Keratinocyte (primary cell): ENCODE measurements around the gene TRIM38. TPM values are rescaled to one million over a fixed set of nuclear protein-coding genes. Genes with fewer than 3 reads are reported as not detected.

ENCODE experiments used
- DNase-seq: peaks from one replicate; pipeline ENCODE4 v3.0.0-alpha.2; 2011; ENCODE audit warnings: low read depth, missing footprints, low spot score
- FAIRE-seq: peaks from 2 replicates; lab custom pipeline; 2011; peaks lifted over from hg19 to GRCh38; lab: Jason Lieb, UNC
- H2AFZ ChIP-seq: 2 replicates; pipeline ENCODE4 v1.6.0; 2012; ENCODE audit warnings: low read length, control low read depth, inconsistent platforms; ENCODE audit not compliant: control insufficient read depth
- H3K27ac ChIP-seq: 2 replicates; pipeline ENCODE4 v1.5.1; 2011; ENCODE audit warnings: low read length; ENCODE audit not compliant: control insufficient read depth, insufficient read depth
- H3K27me3 ChIP-seq: 3 replicates; pipeline ENCODE4 v1.6.0; 2011; ENCODE audit warnings: low read length; ENCODE audit not compliant: control insufficient read depth, insufficient read depth; ENCODE audit errors: extremely low read depth
- H3K36me3 ChIP-seq, 2 experiments: 2 replicates in 1 of 2; 3 replicates in 1 of 2; pipeline ENCODE4 v1.5.1; 2011; ENCODE audit warnings: low read length in 2 of 2, mild to moderate bottlenecking in 1 of 2; ENCODE audit not compliant: control insufficient read depth in 2 of 2, insufficient read depth in 2 of 2; ENCODE audit errors: extremely low read depth in 1 of 2
- H3K4me1 ChIP-seq: 3 replicates; pipeline ENCODE4 v1.5.1; 2011; ENCODE audit warnings: low read length; ENCODE audit not compliant: control insufficient read depth, insufficient read depth; ENCODE audit errors: extremely low read depth
- H3K4me2 ChIP-seq: 3 replicates; pipeline ENCODE4 v1.6.0; 2011; ENCODE audit warnings: low read depth, low read length; ENCODE audit not compliant: control insufficient read depth, insufficient read depth; ENCODE audit errors: extremely low read depth
- H3K4me3 ChIP-seq, 3 experiments: fragments of 200-600 bp in 1 of 3; sonication (generic) in 1 of 3; 2 replicates in 2 of 3; 3 replicates in 1 of 3; pipeline ENCODE4 v1.5.1; 2011 to 2016; ENCODE audit warnings: low read length in 3 of 3, mild to moderate bottlenecking in 3 of 3, control low read depth in 2 of 3, inconsistent platforms in 1 of 3, low read depth in 1 of 3, mixed read lengths in 1 of 3, mixed run types in 1 of 3, moderate library complexity in 1 of 3; ENCODE audit not compliant: control insufficient read depth in 2 of 3, insufficient read depth in 2 of 3; ENCODE audit errors: extremely low read depth in 1 of 3
- H3K79me2 ChIP-seq: 2 replicates; pipeline ENCODE4 v1.6.0; 2012; ENCODE audit warnings: low read length; ENCODE audit not compliant: control insufficient read depth, insufficient read depth
- H3K9ac ChIP-seq: 3 replicates; pipeline ENCODE4 v1.6.0; 2011; ENCODE audit warnings: low read length; ENCODE audit not compliant: control insufficient read depth, insufficient read depth; ENCODE audit errors: extremely low read depth
- H3K9me1 ChIP-seq: 3 replicates; pipeline ENCODE4 v1.6.0; 2011; ENCODE audit warnings: low read length; ENCODE audit not compliant: control insufficient read depth, insufficient read depth; ENCODE audit errors: extremely low read depth
- H3K9me3 ChIP-seq: 2 replicates; pipeline ENCODE4 v1.5.1; 2012; ENCODE audit warnings: low read depth, low read length; ENCODE audit not compliant: control insufficient read depth
- H4K20me1 ChIP-seq: 3 replicates; pipeline ENCODE4 v1.6.0; 2011; ENCODE audit warnings: low read length; ENCODE audit not compliant: control insufficient read depth, insufficient read depth; ENCODE audit errors: extremely low read depth
- CTCF ChIP-seq, 3 experiments: IDR thresholded peaks in 1 of 3; conservative IDR thresholded peaks in 1 of 3; optimal IDR thresholded peaks in 1 of 3; 2 replicates in 2 of 3; 3 replicates in 1 of 3; pipeline versions ENCODE3 to v1.5.1; 2011; ENCODE audit warnings: low read length in 3 of 3, mild to moderate bottlenecking in 3 of 3, moderate library complexity in 2 of 3, control low read depth in 1 of 3, inconsistent platforms in 1 of 3; ENCODE audit not compliant: insufficient read depth in 2 of 3; ENCODE audit errors: extremely low read depth in 1 of 3
- EZH2 ChIP-seq: IDR thresholded peaks from one replicate; pipeline ENCODE4 v1.6.1; 2012; ENCODE audit warnings: inconsistent platforms, mild to moderate bottlenecking, low read length, moderate library complexity
- dilution Hi-C: fragments of 300-500 bp; cut with MboI; formaldehyde crosslinking; loops from one replicate; pipeline ENCODE4 v1.7.0; 2020; ENCODE audit warnings: low sequenced_read_pairs; ENCODE audit not compliant: extremely low pct_ligation_motif_present
- polyA plus RNA-seq, 5 experiments: library from polyadenylated mRNA; depleted of rRNA in 3 of 5; stranded (reverse) in 3 of 5; stranded (forward) in 1 of 5; unstranded in 1 of 5; fragments of >200 nt; gene quantifications; 1 replicate in 1 of 5; 2 replicates in 3 of 5; 3 replicates in 1 of 5; pipeline versions ENCODE4 v1.2.1 to v1.2.3, GENCODE V29; 2011 to 2012; ENCODE audit warnings: missing spikeins in 2 of 5, low read depth in 1 of 5, low replicate concordance in 1 of 5

The TRIM38 gene
- polyA plus RNA-seq, 1 donor (not counting 4 experiments of a cell fraction or from before 2014, with no cell fraction given) = 7.8 TPM

GRCh38 chr6:25921525-25922203 lies 40.9 kb upstream of the TRIM38 start:
- Histone ChIP-seq H3K9me3 (no peaks in the 10 kb centered on the region), H3K36me3 (no peaks in the 10 kb centered on the region), H4K20me1 (no peaks in the 10 kb centered on the region), H3K9ac (no peak overlapping the region), H3K4me1 (no peaks in the 10 kb centered on the region), H2AFZ (no peak overlapping the region), H3K27me3 (no peaks in the 10 kb centered on the region), H3K79me2 (no peaks in the 10 kb centered on the region), H3K4me3 (no peak overlapping the region), H3K4me2 (no peak overlapping the region), H3K9me1 (no peaks in the 10 kb centered on the region), H3K27ac (no peak overlapping the region)
- dilution Hi-C loops = no loop called here
- TF ChIP-seq CTCF (optimal IDR thresholded peaks at IDR 0.05 in 1 of 3, IDR thresholded peaks at IDR 0.05 in 1 of 3, conservative IDR thresholded peaks at IDR 0.05 in 1 of 3; ENCODE audit: extremely low read depth in 1 of 3, insufficient read depth in 2 of 3, low read length in 3 of 3) (no peak), EZH2 (no peak)
- DNase-seq (no peak), FAIRE-seq (no peak)

- H3K9me1 ChIP-seq = no peaks in the 10 kb centered on the region
- FAIRE-seq (no peak), DNase-seq (no peak)
- H3K27me3 ChIP-seq = no peaks in the 10 kb centered on the region
- no peaks in the 10 kb centered on the region for H4K20me1 ChIP-seq
- no peaks in the 10 kb centered on the region for H3K79me2 ChIP-seq
- H3K9ac ChIP-seq = no peak overlapping the region
- no peak overlapping the region for H3K4me2 ChIP-seq
- TF ChIP-seq EZH2 (no peak), CTCF (optimal IDR thresholded peaks at IDR 0.05 in 1 of 3, IDR thresholded peaks at IDR 0.05 in 1 of 3, conservative IDR thresholded peaks at IDR 0.05 in 1 of 3; ENCODE audit: extremely low read depth in 1 of 3, insufficient read depth in 2 of 3, low read length in 3 of 3) (no peak)
- no peak overlapping the region for H3K27ac ChIP-seq
- dilution Hi-C loops = no loop called here
- no peaks in the 10 kb centered on the region for H3K9me3 ChIP-seq
- no peaks in the 10 kb centered on the region for H3K4me1 ChIP-seq
- H3K36me3 ChIP-seq = no peaks in the 10 kb centered on the region
- no peak overlapping the region for H3K4me3 ChIP-seq
- no peak overlapping the region for H2AFZ ChIP-seq
These were observed 40.3 kb upstream of the TRIM38 start for GRCh38 chr6:25922301-25922700.
